ENCODE measurements around the gene NHEJ1.

Gene NHEJ1

DNA sequence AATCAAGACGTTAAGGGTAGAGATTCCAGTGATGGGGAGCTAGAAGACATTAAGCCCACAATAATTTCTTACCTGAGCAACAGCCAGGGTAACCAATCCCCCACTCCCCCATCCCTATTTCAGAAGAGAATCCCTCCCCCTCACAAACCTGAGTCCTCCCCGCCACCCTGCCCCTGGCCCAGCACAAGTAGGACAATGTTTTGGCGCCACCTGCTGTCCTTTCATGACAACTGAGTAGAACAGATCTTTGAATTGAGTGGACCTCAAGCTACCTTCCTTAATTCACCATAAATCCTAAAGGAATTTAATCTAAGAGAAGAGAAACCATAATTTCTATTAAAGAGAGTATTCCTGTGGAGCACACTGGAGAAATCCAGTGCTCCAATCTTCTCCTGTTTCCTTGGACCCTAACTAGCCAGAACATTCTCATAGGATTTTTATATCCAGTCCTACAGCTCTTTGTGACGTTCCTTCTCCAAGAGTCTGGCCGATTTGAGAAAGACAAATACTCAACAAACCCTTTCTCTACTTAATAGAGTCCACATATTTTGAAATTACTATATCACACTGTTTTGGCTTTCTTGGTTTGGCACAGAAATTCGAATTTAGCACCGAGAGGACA, 41.1 kb downstream of the NHEJ1 start:
- no peaks in the 10 kb centered on the region for H3K27me3 ChIP-seq (ENCODE audit: control insufficient read depth in 1 of 2, insufficient read depth in 2 of 2, low read length in 2 of 2)
- H3K9me3 ChIP-seq (ENCODE audit: control insufficient read depth in 2 of 2, low read length in 2 of 2), result no peaks in the 10 kb centered on the region
- H3K9ac ChIP-seq (ENCODE audit: low read length in 2 of 2), result no peak overlapping the region
- H3K4me1 ChIP-seq (ENCODE audit: control insufficient read depth, insufficient read depth, low read length), result no peaks in the 10 kb centered on the region
- H3K36me3 ChIP-seq (ENCODE audit: control insufficient read depth in 2 of 2, insufficient read depth in 2 of 2, low read length in 2 of 2), result no peaks in the 10 kb centered on the region
- no peak overlapping the region for H3K4me3 ChIP-seq (ENCODE audit: low read length in 2 of 2)
- H3K27ac ChIP-seq (ENCODE audit: low read length), result no peak overlapping the region

DNA sequence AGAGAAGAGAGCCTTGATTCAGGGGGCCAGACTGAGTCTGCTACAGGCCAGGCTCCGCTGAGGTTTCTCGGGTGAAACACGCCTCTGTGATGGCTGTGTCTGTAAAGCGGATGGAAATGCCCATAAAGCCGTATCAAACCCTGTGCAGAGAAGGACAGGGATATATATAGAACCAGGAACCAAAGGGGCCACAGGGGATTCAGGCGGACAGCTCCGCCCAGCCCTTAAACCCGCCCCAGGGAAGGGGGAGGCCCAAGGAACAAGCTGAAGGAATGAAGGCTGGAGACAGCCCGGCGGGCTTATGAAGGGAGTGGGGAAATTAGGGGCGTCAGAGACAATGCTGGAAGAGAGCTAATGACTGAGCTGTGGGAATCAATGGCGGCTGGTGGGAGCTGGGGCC, 42.1 kb downstream of the NHEJ1 start:
- no peaks in the 10 kb centered on the region for H3K36me3 ChIP-seq (ENCODE audit: control insufficient read depth in 2 of 2, insufficient read depth in 2 of 2, low read length in 2 of 2)
- no peak overlapping the region for H3K4me3 ChIP-seq (ENCODE audit: low read length in 2 of 2)
- no peaks in the 10 kb centered on the region for H3K4me1 ChIP-seq (ENCODE audit: control insufficient read depth, insufficient read depth, low read length)
- H3K9ac ChIP-seq (ENCODE audit: low read length in 2 of 2), result no peak overlapping the region
- H3K9me3 ChIP-seq (ENCODE audit: control insufficient read depth in 2 of 2, low read length in 2 of 2), result no peaks in the 10 kb centered on the region
- no peaks in the 10 kb centered on the region for H3K27me3 ChIP-seq (ENCODE audit: control insufficient read depth in 1 of 2, insufficient read depth in 2 of 2, low read length in 2 of 2)
- no peak overlapping the region for H3K27ac ChIP-seq (ENCODE audit: low read length)

DNA sequence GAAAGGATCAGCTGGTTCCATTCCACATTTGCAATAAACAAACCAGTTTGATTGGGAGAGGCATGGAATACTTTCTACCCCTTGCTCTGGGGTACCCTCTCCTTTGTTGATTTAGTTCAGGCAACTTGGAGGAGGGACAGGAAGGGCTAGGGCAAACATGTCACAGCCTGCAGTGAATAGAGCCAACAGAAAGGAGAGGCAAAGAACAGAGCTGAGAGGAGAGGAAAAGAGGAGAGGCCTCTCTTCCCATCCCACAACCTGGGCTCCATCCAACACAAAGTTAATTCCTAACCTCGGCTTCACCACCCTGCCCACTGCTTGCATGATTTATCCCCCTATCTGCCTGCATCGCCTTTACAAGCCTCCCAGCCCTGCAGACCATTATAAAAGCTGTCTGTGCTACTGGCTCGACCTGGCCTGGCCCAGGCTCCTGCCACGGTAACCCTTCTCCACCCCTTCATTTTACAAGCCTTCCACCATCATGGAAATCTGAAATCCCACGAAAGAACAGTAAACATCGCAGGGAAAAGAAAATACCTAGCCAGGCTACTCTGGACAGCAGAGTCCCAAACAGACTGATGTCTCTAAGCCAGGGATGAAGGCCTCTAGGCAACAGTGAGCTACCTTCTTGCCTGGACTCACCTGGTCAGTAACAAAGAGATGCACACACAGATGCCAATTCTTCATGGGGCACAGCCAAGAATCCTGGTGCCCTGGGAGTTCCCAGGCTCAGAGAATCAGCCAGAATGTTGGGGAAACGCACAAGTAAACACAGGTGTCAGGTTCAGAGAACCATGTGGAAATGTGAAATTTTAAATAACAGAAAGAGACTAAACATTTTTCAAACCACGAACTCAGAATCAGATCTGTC, 43.6 kb downstream of the NHEJ1 start:
- no peak overlapping the region for H3K4me3 ChIP-seq (ENCODE audit: low read length in 2 of 2)
- H3K4me1 ChIP-seq (ENCODE audit: control insufficient read depth, insufficient read depth, low read length), result no peaks in the 10 kb centered on the region
- no peaks in the 10 kb centered on the region for H3K36me3 ChIP-seq (ENCODE audit: control insufficient read depth in 2 of 2, insufficient read depth in 2 of 2, low read length in 2 of 2)
- no peaks in the 10 kb centered on the region for H3K9me3 ChIP-seq (ENCODE audit: control insufficient read depth in 2 of 2, low read length in 2 of 2)
- H3K27me3 ChIP-seq (ENCODE audit: control insufficient read depth in 1 of 2, insufficient read depth in 2 of 2, low read length in 2 of 2), result no peaks in the 10 kb centered on the region
- no peak overlapping the region for H3K27ac ChIP-seq (ENCODE audit: low read length)
- no peak overlapping the region for H3K9ac ChIP-seq (ENCODE audit: low read length in 2 of 2)

DNA sequence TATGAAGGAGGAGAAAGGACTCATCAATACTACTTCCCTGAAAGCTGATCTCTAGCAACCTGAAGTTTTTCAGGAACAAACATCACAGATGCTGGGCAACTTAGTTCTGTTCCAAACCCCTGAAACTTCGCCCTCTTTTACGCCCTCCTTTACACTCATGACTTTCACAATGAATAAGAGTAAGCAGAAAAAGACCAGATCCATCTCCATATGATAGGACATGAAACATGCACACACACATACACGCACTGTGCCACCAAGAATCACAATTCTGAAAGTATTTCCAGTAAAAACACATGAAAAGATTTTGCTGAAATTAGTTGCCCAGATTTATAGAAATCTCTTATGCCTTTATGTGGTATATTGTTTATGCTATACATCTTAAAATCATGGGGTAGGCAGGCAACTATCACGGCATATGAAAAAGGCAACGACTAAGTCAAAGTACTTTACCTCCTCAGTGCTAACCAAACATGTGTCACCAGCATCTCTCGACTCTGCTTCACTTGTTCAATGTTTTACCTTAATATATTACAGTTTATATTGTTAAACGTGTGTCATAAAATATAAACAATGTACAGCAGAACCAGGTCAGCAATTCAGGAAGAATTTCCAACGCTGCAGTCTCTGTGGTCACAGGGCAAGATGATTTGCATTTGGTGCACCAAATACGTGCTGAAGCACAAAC, 47.8 kb downstream of the NHEJ1 start:
- Histone ChIP-seq H3K4me1 (ENCODE audit: control insufficient read depth, insufficient read depth, low read length) (no peaks in the 10 kb centered on the region), H3K9ac (ENCODE audit: low read length in 2 of 2) (no peak overlapping the region), H3K9me3 (ENCODE audit: control insufficient read depth in 2 of 2, low read length in 2 of 2) (no peaks in the 10 kb centered on the region), H3K27ac (ENCODE audit: low read length) (no peak overlapping the region), H3K4me3 (ENCODE audit: low read length in 2 of 2) (no peak overlapping the region), H3K36me3 (ENCODE audit: control insufficient read depth in 2 of 2, insufficient read depth in 2 of 2, low read length in 2 of 2) (no peaks in the 10 kb centered on the region), H3K27me3 (ENCODE audit: control insufficient read depth in 1 of 2, insufficient read depth in 2 of 2, low read length in 2 of 2) (no peaks in the 10 kb centered on the region)

DNA sequence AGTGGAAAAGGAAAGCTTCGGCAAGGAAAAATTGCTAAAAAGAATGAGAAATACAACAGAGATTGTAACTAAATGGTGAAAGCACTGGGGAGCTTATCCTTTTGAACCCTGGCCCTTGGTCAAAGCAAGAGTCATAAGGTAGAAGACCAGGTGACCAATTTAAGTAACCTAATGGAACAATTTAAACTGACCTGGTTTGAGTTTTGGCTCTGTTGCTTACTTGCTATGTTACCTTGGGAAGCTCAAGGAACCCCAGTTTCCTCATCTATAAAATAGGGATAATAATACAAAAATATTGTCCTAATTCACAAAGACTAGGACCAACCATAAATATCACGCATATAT, 48.6 kb downstream of the NHEJ1 start:
- Histone ChIP-seq H3K4me1 (ENCODE audit: control insufficient read depth, insufficient read depth, low read length) (no peaks in the 10 kb centered on the region), H3K27ac (ENCODE audit: low read length) (no peak overlapping the region), H3K9me3 (ENCODE audit: control insufficient read depth in 2 of 2, low read length in 2 of 2) (no peaks in the 10 kb centered on the region), H3K36me3 (ENCODE audit: control insufficient read depth in 2 of 2, insufficient read depth in 2 of 2, low read length in 2 of 2) (no peaks in the 10 kb centered on the region), H3K9ac (ENCODE audit: low read length in 2 of 2) (no peak overlapping the region), H3K4me3 (ENCODE audit: low read length in 2 of 2) (no peak overlapping the region), H3K27me3 (ENCODE audit: control insufficient read depth in 1 of 2, insufficient read depth in 2 of 2, low read length in 2 of 2) (no peaks in the 10 kb centered on the region)

DNA sequence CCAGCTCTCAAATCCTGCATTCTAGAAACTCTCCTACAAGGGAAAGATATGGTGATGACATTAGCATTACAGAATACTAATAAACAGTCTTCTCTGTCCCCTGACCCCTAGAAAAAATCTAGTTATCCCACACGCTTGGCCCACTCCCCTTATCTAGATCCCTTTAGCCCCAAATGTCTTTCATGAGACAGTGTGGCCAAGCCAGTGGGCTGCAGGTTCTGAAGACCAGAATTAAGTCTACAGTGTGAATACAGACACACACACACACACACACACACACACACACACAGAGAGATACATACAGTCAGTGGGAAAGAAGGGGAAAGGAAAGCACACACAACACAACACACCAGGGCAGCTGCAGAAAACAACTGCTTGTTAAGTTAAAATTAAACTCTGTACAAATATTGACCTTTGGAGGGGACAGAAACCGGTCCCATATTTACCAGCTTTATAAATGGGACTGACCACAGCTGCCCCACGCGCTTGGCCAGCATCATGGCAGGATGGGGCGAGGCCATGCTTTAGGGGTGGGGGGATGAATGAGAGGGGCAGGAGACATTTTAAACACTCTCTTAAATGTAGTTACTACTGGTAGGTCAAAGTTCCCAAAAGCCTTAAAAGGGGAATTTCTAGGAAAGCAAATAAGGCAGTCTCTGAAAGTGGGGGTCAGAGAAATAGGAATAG, 49.1 kb downstream of the NHEJ1 start:
- Histone ChIP-seq H3K4me1 (ENCODE audit: control insufficient read depth, insufficient read depth, low read length) (no peaks in the 10 kb centered on the region), H3K9ac (ENCODE audit: low read length in 2 of 2) (no peak overlapping the region), H3K27ac (ENCODE audit: low read length) (no peak overlapping the region)

DNA sequence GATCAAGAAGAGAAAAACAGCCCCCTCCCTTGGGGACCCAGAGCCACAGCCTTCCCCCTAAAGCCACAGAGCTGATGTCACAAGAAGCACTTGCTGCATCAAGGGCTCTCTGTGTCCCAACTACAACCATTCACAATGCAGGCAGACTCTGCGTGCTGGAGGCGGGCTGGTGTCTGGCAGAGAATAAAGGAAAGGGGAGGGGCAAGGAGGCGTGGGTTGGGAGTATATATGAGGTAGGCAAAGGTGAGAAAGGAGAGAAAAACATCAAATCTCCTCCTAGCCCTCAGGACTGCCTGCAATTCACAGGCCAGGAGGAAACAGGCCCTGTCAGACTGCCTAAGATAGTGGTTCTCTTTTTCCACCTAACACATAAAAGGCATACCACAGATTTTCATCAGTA, 51.1 kb downstream of the NHEJ1 start:
- H3K4me1 ChIP-seq (ENCODE audit: control insufficient read depth, insufficient read depth, low read length), result no peaks in the 10 kb centered on the region
- no peak overlapping the region for H3K27ac ChIP-seq (ENCODE audit: low read length)
- H3K9ac ChIP-seq (ENCODE audit: low read length in 2 of 2), result no peak overlapping the region
- no peaks in the 10 kb centered on the region for H3K36me3 ChIP-seq (ENCODE audit: control insufficient read depth in 2 of 2, insufficient read depth in 2 of 2, low read length in 2 of 2)
- H3K4me3 ChIP-seq (ENCODE audit: low read length in 2 of 2), result no peak overlapping the region
- H3K9me3 ChIP-seq (ENCODE audit: control insufficient read depth in 2 of 2, low read length in 2 of 2), result no peaks in the 10 kb centered on the region
- H3K27me3 ChIP-seq (ENCODE audit: control insufficient read depth in 1 of 2, insufficient read depth in 2 of 2, low read length in 2 of 2), result no peaks in the 10 kb centered on the region

More for the DNA sequence above, 49.1 kb downstream of the NHEJ1 start:
- H3K9me3 ChIP-seq (ENCODE audit: control insufficient read depth in 2 of 2, low read length in 2 of 2), result no peaks in the 10 kb centered on the region
- H3K27me3 ChIP-seq (ENCODE audit: control insufficient read depth in 1 of 2, insufficient read depth in 2 of 2, low read length in 2 of 2), result no peaks in the 10 kb centered on the region
- H3K36me3 ChIP-seq (ENCODE audit: control insufficient read depth in 2 of 2, insufficient read depth in 2 of 2, low read length in 2 of 2), result no peaks in the 10 kb centered on the region
- no peak overlapping the region for H3K4me3 ChIP-seq (ENCODE audit: low read length in 2 of 2)

DNA sequence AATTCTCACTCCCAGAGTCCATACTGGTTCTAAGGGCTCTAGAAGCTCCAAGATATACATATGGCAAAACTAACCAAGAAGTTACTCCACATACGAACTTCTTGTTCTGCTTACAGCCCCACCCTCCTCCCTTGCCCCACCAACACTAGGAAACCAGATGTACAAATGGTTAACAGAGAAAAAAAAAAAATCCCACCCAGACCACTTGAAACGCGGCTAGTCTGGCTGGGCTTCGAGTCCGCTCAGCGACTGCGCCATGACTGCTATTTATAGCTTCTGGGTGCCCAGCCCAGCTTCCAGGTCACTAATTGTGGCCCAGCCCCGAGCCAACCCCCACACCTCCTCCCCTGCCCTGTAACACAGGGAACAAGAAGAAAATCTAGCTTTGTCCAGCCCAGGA, 52.9 kb downstream of the NHEJ1 start:
- no peaks in the 10 kb centered on the region for H3K4me1 ChIP-seq (ENCODE audit: control insufficient read depth, insufficient read depth, low read length)
- no peak overlapping the region for H3K4me3 ChIP-seq (ENCODE audit: low read length in 2 of 2)
- H3K9me3 ChIP-seq (ENCODE audit: control insufficient read depth in 2 of 2, low read length in 2 of 2), result no peaks in the 10 kb centered on the region
- no peak overlapping the region for H3K27ac ChIP-seq (ENCODE audit: low read length)
- no peaks in the 10 kb centered on the region for H3K36me3 ChIP-seq (ENCODE audit: control insufficient read depth in 2 of 2, insufficient read depth in 2 of 2, low read length in 2 of 2)
- H3K27me3 ChIP-seq (ENCODE audit: control insufficient read depth in 1 of 2, insufficient read depth in 2 of 2, low read length in 2 of 2), result no peaks in the 10 kb centered on the region
- no peak overlapping the region for H3K9ac ChIP-seq (ENCODE audit: low read length in 2 of 2)

DNA sequence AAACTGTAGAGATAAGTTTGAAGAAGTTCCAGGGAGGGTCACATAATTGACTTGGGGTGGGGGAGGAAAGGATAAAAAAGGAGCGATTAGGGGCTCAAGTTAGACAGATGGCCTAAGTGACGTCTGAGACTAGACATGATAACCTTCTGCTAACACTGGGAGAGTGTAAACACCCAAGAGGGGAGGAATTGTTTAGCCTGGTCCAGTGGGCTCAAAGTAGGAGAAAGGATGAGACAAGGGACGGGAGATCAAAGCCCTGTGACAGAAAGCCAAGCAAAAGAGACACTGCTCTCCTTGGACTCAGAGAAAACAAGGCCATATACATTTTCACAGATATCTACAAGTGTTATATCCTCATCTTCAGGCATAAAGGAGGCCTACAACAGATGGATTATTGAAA, 54.4 kb downstream of the NHEJ1 start:
- Histone ChIP-seq H3K4me3 (ENCODE audit: low read length in 2 of 2) (no peak overlapping the region), H3K27me3 (ENCODE audit: control insufficient read depth in 1 of 2, insufficient read depth in 2 of 2, low read length in 2 of 2) (no peaks in the 10 kb centered on the region), H3K27ac (ENCODE audit: low read length) (no peak overlapping the region), H3K36me3 (ENCODE audit: control insufficient read depth in 2 of 2, insufficient read depth in 2 of 2, low read length in 2 of 2) (no peaks in the 10 kb centered on the region), H3K9ac (ENCODE audit: low read length in 2 of 2) (no peak overlapping the region), H3K4me1 (ENCODE audit: control insufficient read depth, insufficient read depth, low read length) (no peaks in the 10 kb centered on the region), H3K9me3 (ENCODE audit: control insufficient read depth in 2 of 2, low read length in 2 of 2) (no peaks in the 10 kb centered on the region)

DNA sequence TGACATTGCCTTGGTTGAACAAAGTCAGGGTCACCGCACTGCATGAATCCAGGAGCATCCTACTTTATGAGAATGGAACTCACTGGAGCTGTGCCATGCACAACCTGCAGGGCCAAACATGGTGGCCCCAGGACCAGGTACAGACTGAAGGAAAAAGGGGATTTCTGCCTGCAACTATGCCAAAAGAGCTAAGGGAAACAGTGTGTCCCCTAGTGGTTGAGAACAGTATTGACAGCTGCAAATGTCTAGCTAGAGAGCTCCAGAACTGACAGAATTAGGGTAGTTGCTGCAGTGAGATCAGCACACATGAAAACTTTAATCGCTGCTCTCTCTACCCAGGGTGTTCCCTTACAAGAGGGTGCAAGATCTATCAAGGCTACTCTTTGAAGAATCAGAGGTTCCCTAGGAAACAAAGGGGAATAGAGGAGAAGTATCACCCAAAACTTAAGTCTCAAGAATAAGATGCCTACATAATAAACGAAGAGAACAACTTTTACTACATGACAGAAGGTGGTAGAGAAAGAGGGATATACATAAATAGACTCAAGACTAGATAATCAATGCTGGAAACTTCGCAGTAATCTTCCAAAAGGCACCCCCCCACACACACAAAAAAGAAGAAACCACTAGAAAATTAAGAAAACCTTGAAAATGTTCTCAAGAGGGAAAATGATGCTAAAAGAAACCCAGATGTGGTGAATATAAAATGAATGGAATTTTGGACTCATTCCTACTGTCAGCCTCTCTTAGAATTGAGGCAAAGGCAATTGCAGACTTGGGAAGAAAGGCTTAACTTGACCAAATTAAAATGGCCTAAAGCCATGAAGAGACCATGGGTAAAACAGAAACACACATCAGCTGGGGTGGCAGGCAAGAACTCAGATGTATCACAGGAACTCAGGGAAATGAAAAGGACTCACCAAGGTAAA, 56.2 kb downstream of the NHEJ1 start:
- no peaks in the 10 kb centered on the region for H3K9me3 ChIP-seq (ENCODE audit: control insufficient read depth in 2 of 2, low read length in 2 of 2)
- no peaks in the 10 kb centered on the region for H3K27me3 ChIP-seq (ENCODE audit: control insufficient read depth in 1 of 2, insufficient read depth in 2 of 2, low read length in 2 of 2)
- H3K4me1 ChIP-seq (ENCODE audit: control insufficient read depth, insufficient read depth, low read length), result no peaks in the 10 kb centered on the region
- H3K9ac ChIP-seq (ENCODE audit: low read length in 2 of 2), result no peak overlapping the region
- H3K36me3 ChIP-seq (ENCODE audit: control insufficient read depth in 2 of 2, insufficient read depth in 2 of 2, low read length in 2 of 2), result no peaks in the 10 kb centered on the region
- H3K27ac ChIP-seq (ENCODE audit: low read length), result no peak overlapping the region
- no peak overlapping the region for H3K4me3 ChIP-seq (ENCODE audit: low read length in 2 of 2)

Data from stomach smooth muscle (tissue), 2 donors.